CD4-positive, CD25-positive, alpha-beta regulatory T cell (primary cell): Measurements from ENCODE around the gene TMEM132C. TPM values are rescaled to one million over a fixed set of nuclear protein-coding genes. Genes with fewer than 3 reads are reported as not detected.
A peak's percentile ranks its signal among the peaks of the same experiment; 100 is the strongest.

ENCODE experiments used
- ATAC-seq, 2 donors: fragments of 150-1000 bp; cut with Tn5 transposase; one replicate each; pipeline ENCODE4 v1.10.0; 2021; ENCODE audit warnings: low read depth in 2 of 2, moderate number of reproducible peaks in 2 of 2, moderate library complexity in 1 of 2
- DNase-seq, 3 donors: peaks; one replicate each; pipeline versions ENCODE4 v3.0.0 to v3.0.0-alpha.2; 2012 to 2022; ENCODE audit warnings: mixed read lengths in 1 of 3
- H3K27ac ChIP-seq: one replicate; pipeline ENCODE4 v1.7.0; 2013; ENCODE audit warnings: mild to moderate bottlenecking, low read length; ENCODE audit not compliant: insufficient read depth, poor library complexity, severe bottlenecking
- H3K27me3 ChIP-seq: one replicate; pipeline ENCODE4 v1.7.0; 2013; ENCODE audit warnings: low read length; ENCODE audit not compliant: control insufficient read depth, insufficient read depth
- H3K36me3 ChIP-seq: one replicate; pipeline ENCODE4 v1.7.0; 2013; ENCODE audit warnings: mild to moderate bottlenecking, low read length, moderate library complexity; ENCODE audit not compliant: control insufficient read depth, insufficient read depth
- H3K4me1 ChIP-seq: 2 replicates; pipeline ENCODE4 v1.7.0; 2013; ENCODE audit warnings: mild to moderate bottlenecking, low read length; ENCODE audit not compliant: insufficient read depth, control insufficient read depth, poor library complexity, severe bottlenecking
- H3K4me3 ChIP-seq: one replicate; pipeline ENCODE4 v1.7.0; 2013; ENCODE audit warnings: low read depth, mild to moderate bottlenecking, low read length, moderate library complexity
- H3K9me3 ChIP-seq, 2 experiments: 1 replicate in 1 of 2; 2 replicates in 1 of 2; pipeline ENCODE4 v1.7.0; 2013; ENCODE audit warnings: low read length in 2 of 2, mild to moderate bottlenecking in 1 of 2, moderate library complexity in 1 of 2; ENCODE audit not compliant: control insufficient read depth in 2 of 2
- H3K27ac Mint-ChIP-seq, 3 donors: one replicate each; pipeline ENCODE4 v1.8.0; 2020 to 2022; ENCODE audit warnings: mild to moderate bottlenecking in 3 of 3, mixed read lengths in 3 of 3, moderate library complexity in 2 of 3
- H3K27me3 Mint-ChIP-seq: one replicate; pipeline ENCODE4 v1.8.0; 2022; ENCODE audit warnings: mild to moderate bottlenecking, mixed read lengths
- H3K36me3 Mint-ChIP-seq: one replicate; pipeline ENCODE4 v1.8.0; 2020; ENCODE audit warnings: mixed read lengths
- H3K4me1 Mint-ChIP-seq, 4 donors: one replicate each; pipeline ENCODE4 v1.8.0; 2020 to 2022; ENCODE audit warnings: mixed read lengths in 4 of 4, mild to moderate bottlenecking in 1 of 4
- H3K4me3 Mint-ChIP-seq, 4 donors: one replicate each; pipeline ENCODE4 v1.8.0; 2020 to 2022; ENCODE audit warnings: mild to moderate bottlenecking in 4 of 4, mixed read lengths in 4 of 4, moderate library complexity in 3 of 4
- H3K9me3 Mint-ChIP-seq, 7 donors: one replicate each; pipeline ENCODE4 v1.8.0; 2020 to 2022; ENCODE audit warnings: mixed read lengths in 7 of 7, mild to moderate bottlenecking in 3 of 7, moderate library complexity in 2 of 7
- polyA plus RNA-seq, 4 donors: library from polyadenylated mRNA; unstranded; fragments of 300-500 nt; fragmentation: Illumina TruSeq; gene quantifications; one replicate each; pipeline ENCODE4 v1.2.3, GENCODE V29; 2021
- total RNA-seq: library from RNA; stranded (reverse); gene quantifications from one replicate; pipeline ENCODE4 v1.2.3, GENCODE V29; 2022

TMEM132C gene
- total and polyA plus RNA-seq, 5 donors from 2014 or later: 0.06 TPM; not detected in 4

DNA sequence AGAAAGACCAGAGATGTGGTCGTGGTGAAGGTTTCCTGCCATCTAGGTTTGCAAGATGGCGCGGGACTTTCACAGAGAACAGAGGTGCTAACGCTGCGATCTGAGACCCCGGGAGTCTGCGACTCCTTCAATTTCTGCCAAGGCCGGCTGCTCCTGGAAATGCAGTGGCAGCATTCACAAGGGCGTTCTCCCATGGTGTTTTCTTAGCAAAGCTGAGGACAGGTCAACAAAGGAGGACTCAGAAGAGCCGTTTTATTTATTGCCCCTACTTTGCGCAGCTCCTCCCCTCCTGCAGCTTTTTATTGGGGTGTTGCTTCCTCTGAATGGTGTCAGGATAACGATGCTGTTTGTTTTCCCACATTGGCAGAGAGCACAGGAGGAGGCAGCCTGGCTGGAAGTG, 86.3 kb downstream of the TMEM132C start:
- no peak overlapping the region for H3K4me3 Mint-ChIP-seq
- H3K4me3 ChIP-seq: no peak overlapping the region
- H3K4me1 Mint-ChIP-seq: no peaks in the 10 kb centered on the region
- no peaks in the 10 kb centered on the region for H3K27me3 Mint-ChIP-seq
- peaks cover 2 to 6% of the 10 kb centered on the region in 2 experiments for H3K9me3 ChIP-seq
- H3K27ac Mint-ChIP-seq: no peak overlapping the region
- DNase-seq (no peak), ATAC-seq (no peak)
- no peaks in the 10 kb centered on the region for H3K36me3 ChIP-seq
- no peaks in the 10 kb centered on the region for H3K4me1 ChIP-seq
- no peak overlapping the region for H3K27ac ChIP-seq
- no peaks in the 10 kb centered on the region for H3K27me3 ChIP-seq
- H3K9me3 Mint-ChIP-seq: peaks cover 3 to 19% (median 10%) of the 10 kb centered on the region in 7 donors
- H3K36me3 Mint-ChIP-seq: no peaks in the 10 kb centered on the region

GRCh38 chr12:128356547-128356946, 89.6 kb downstream of the TMEM132C start:
- no peaks in the 10 kb centered on the region for H3K27me3 ChIP-seq
- peaks cover 0 to 4% of the 10 kb centered on the region in 2 experiments for H3K9me3 ChIP-seq
- Mint-ChIP-seq H3K27me3 (no peaks in the 10 kb centered on the region), H3K4me1 (no peaks in the 10 kb centered on the region), H3K36me3 (no peaks in the 10 kb centered on the region), H3K9me3 (peaks cover 2 to 11% (median 8%) of the 10 kb centered on the region in 7 donors), H3K4me3 (no peak overlapping the region), H3K27ac (no peak overlapping the region)
- H3K36me3 ChIP-seq: no peaks in the 10 kb centered on the region
- no peak for DNase-seq
- ATAC-seq: no peak
- H3K27ac ChIP-seq: no peak overlapping the region
- H3K4me1 ChIP-seq: no peaks in the 10 kb centered on the region
- no peak overlapping the region for H3K4me3 ChIP-seq

DNA sequence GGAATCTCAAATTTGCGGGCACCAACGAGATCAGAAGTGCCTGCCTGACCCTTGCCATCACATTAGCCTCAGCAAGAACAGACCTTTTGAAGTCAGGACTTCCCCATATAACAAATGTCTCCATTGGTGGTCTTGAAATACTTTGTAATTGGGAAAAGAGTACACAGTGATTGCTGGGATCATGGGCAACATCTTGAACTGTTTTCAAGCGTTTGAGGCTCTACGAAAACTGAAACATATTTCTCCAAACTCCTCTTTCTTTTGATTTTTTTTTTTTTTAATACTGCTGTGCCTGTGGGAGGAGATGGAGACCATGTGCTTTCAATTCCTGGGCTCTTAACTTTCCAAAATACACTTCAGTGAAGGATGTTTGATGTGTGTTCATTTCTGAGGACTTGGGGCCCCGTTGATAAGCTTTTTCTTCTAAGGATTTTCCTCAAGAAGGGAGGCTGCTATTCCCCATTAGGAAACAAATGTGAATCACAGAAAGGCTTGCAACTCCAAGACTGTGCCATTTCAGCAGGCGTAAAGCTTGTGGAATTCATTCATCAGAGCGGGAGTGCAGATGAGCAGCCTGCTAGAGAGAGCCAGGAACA, 94.5 kb downstream of the TMEM132C start:
- Mint-ChIP-seq H3K27me3 (peaks cover 4% of the 10 kb centered on the region), H3K36me3 (no peaks in the 10 kb centered on the region), H3K4me3 (no peak overlapping the region), H3K9me3 (peaks cover 0 to 4% (median 2%) of the 10 kb centered on the region in 7 donors), H3K27ac (peak overlapping the region in 1 of 3 donors; percentile 23), H3K4me1 (peaks cover 0 to 2% (median 0%) of the 10 kb centered on the region in 4 donors)
- no peak overlapping the region for H3K4me3 ChIP-seq
- no peaks in the 10 kb centered on the region for H3K9me3 ChIP-seq
- no peak overlapping the region for H3K27ac ChIP-seq
- H3K4me1 ChIP-seq: no peaks in the 10 kb centered on the region
- ATAC-seq: no peak
- peaks cover 2% of the 10 kb centered on the region for H3K27me3 ChIP-seq
- no peaks in the 10 kb centered on the region for H3K36me3 ChIP-seq
- no peak for DNase-seq

GRCh38 chr12:128365032-128365431, 98.1 kb downstream of the TMEM132C start:
- DNase-seq (no peak), ATAC-seq (no peak)
- Mint-ChIP-seq H3K27me3 (peaks cover 4% of the 10 kb centered on the region), H3K4me3 (no peak overlapping the region), H3K4me1 (peaks cover 0 to 2% (median 0%) of the 10 kb centered on the region in 4 donors), H3K36me3 (no peaks in the 10 kb centered on the region), H3K27ac (no peak overlapping the region), H3K9me3 (peaks cover 0 to 3% (median 2%) of the 10 kb centered on the region in 7 donors)
- Histone ChIP-seq H3K27ac (no peak overlapping the region), H3K27me3 (peaks cover 3% of the 10 kb centered on the region), H3K4me1 (no peaks in the 10 kb centered on the region), H3K9me3 (no peaks in the 10 kb centered on the region), H3K4me3 (no peak overlapping the region), H3K36me3 (no peaks in the 10 kb centered on the region)

DNA sequence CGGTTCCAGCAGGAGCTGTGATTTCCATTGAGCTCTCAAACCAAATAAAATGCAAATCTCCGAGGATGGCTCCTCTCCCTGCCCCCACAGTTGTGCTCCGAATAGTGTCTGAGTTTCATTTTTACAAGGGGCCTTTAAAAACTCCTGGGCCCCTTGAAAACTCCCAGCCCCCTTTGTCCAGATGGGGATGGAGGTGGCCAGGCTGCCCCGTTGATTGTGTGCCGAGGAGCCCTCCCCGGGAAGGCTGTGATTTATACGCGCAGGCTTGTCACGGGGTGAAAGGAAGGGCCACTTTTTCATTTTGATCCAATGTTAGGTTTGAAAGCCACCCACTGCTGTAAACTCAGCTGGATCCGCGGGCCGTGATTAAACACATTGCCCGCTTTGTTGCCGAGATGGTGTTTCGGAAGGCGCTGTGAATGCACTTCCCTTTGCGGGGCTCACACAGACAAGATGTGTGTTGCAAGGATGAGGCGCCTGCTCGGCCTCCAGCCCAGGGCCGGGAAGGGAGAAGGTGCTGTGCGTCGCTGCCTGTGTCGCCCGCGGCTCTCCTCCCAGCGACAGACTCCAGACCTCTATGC, 98.8 kb downstream of the TMEM132C start:
- no peaks in the 10 kb centered on the region for H3K36me3 ChIP-seq
- Mint-ChIP-seq H3K27ac (no peak overlapping the region), H3K4me1 (peaks cover 0 to 2% (median 0%) of the 10 kb centered on the region in 4 donors), H3K9me3 (peaks cover 0 to 5% (median 2%) of the 10 kb centered on the region in 7 donors), H3K36me3 (no peaks in the 10 kb centered on the region), H3K4me3 (no peak overlapping the region), H3K27me3 (peaks cover 4% of the 10 kb centered on the region)
- no peaks in the 10 kb centered on the region for H3K9me3 ChIP-seq
- DNase-seq: no peak
- H3K27me3 ChIP-seq: peaks cover 3% of the 10 kb centered on the region
- no peaks in the 10 kb centered on the region for H3K4me1 ChIP-seq
- no peak overlapping the region for H3K27ac ChIP-seq
- ATAC-seq: no peak
- H3K4me3 ChIP-seq: no peak overlapping the region

- Mint-ChIP-seq H3K27me3 (peaks cover 4% of the 10 kb centered on the region), H3K36me3 (no peaks in the 10 kb centered on the region)
Observed at GRCh38 chr12:128367961-128368360, 101.0 kb downstream of the TMEM132C start.

GRCh38 chr12:128381541-128381940, 114.6 kb downstream of the TMEM132C start:
- Mint-ChIP-seq H3K27me3 (peaks cover 3% of the 10 kb centered on the region), H3K4me1 (no peaks in the 10 kb centered on the region), H3K9me3 (peaks cover 0 to 4% (median 4%) of the 10 kb centered on the region in 7 donors), H3K4me3 (no peak overlapping the region), H3K27ac (no peak overlapping the region), H3K36me3 (no peaks in the 10 kb centered on the region)
- Histone ChIP-seq H3K4me3 (no peak overlapping the region), H3K27me3 (no peaks in the 10 kb centered on the region), H3K9me3 (no peaks in the 10 kb centered on the region), H3K27ac (no peak overlapping the region), H3K36me3 (no peaks in the 10 kb centered on the region), H3K4me1 (no peaks in the 10 kb centered on the region)
- ATAC-seq: no peak
- DNase-seq: no peak

More at GRCh38 chr12:128367961-128368360, 101.0 kb downstream of the TMEM132C start:
- no peak overlapping the region for H3K4me3 Mint-ChIP-seq
- peaks cover 0 to 2% (median 0%) of the 10 kb centered on the region in 4 donors for H3K4me1 Mint-ChIP-seq
- no peak overlapping the region for H3K4me3 ChIP-seq
- no peak for ATAC-seq
- H3K36me3 ChIP-seq: no peaks in the 10 kb centered on the region
- H3K27me3 ChIP-seq: peaks cover 3% of the 10 kb centered on the region
- DNase-seq: no peak
- no peak overlapping the region for H3K27ac Mint-ChIP-seq
- no peaks in the 10 kb centered on the region for H3K4me1 ChIP-seq
- peaks cover 0 to 4% (median 2%) of the 10 kb centered on the region in 7 donors for H3K9me3 Mint-ChIP-seq
- H3K27ac ChIP-seq: no peak overlapping the region
- no peaks in the 10 kb centered on the region for H3K9me3 ChIP-seq

DNA sequence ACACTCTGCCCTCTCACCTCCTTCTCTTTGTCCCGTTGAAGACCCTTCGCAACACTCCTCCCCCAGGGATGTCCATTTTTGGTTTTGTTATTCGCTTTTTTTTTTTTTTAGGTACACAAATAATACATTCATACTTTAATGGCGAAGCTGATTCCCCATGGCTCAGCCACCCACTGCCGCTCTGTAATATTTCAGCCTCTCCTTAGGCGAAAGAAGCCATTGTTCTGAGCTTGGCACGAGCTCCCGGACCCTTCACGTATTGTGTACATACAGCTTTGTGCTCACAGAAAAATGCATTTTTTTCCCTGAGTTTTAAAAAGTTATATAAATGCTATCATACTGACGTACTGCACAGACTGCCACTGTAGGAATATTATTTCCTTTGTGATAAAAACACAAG, 115.0 kb downstream of the TMEM132C start:
- Mint-ChIP-seq H3K27ac (no peak overlapping the region), H3K36me3 (no peaks in the 10 kb centered on the region), H3K27me3 (peaks cover 5% of the 10 kb centered on the region), H3K4me1 (no peaks in the 10 kb centered on the region), H3K9me3 (peaks cover 0 to 4% (median 4%) of the 10 kb centered on the region in 7 donors), H3K4me3 (no peak overlapping the region)
- ATAC-seq (no peak), DNase-seq (no peak)
- H3K9me3 ChIP-seq: no peaks in the 10 kb centered on the region
- H3K36me3 ChIP-seq: no peaks in the 10 kb centered on the region
- no peaks in the 10 kb centered on the region for H3K27me3 ChIP-seq
- H3K4me1 ChIP-seq: no peaks in the 10 kb centered on the region
- H3K27ac ChIP-seq: no peak overlapping the region
- no peak overlapping the region for H3K4me3 ChIP-seq
